GM21360 (cell line): Measurements from ENCODE around the gene TMEM8B.
"Not testable (repeated sequence)": the region's sequence is repeated elsewhere in the genome, so short reads cannot be mapped to it uniquely, and the experiment has no call there.

ENCODE experiments used
- ATAC-seq: cut with Tn5 transposase; IDR thresholded peaks from one replicate; pipeline ENCODE4 v1.9.1; 2021; ENCODE audit warnings: mild to moderate bottlenecking, moderate library complexity; ENCODE audit not compliant: unreplicated experiment

The TMEM8B gene

GRCh38 chr9:35861161-35861897 lies 32.3 kb downstream of the TMEM8B start:
- ATAC-seq: no peak

- no peak for ATAC-seq
Measured at GRCh38 chr9:35862328-35862727, 33.3 kb downstream of the TMEM8B start.

- no peak for ATAC-seq
Measured at GRCh38 chr9:35863583-35863982, 34.6 kb downstream of the TMEM8B start.

GRCh38 chr9:35864695-35865255 lies 35.7 kb downstream of the TMEM8B start:
- ATAC-seq: no peak

GRCh38 chr9:35867538-35867937 lies 38.5 kb downstream of the TMEM8B start:
- no peak for ATAC-seq

- ATAC-seq: no peak
Measured at GRCh38 chr9:35868933-35869332, 39.9 kb downstream of the TMEM8B start.

GRCh38 chr9:35869621-35870216 lies 40.7 kb downstream of the TMEM8B start:
- ATAC-seq: no peak

- ATAC-seq: no peak
Measured at GRCh38 chr9:35870351-35870923, 41.4 kb downstream of the TMEM8B start, which contains the start of gene OR13J1. Gene OR13J1, minus strand, starts transcription at chr9:35870401. Its CDS starts 0 bp downstream, at chr9:35870401.

GRCh38 chr9:35871545-35871944 lies 42.5 kb downstream of the TMEM8B start:
- no peak for ATAC-seq

GRCh38 chr9:35872505-35872904 lies 43.5 kb downstream of the TMEM8B start:
- no peak for ATAC-seq

GRCh38 chr9:35882263-35882848 lies 53.3 kb downstream of the TMEM8B start:
- ATAC-seq: no peak

GRCh38 chr9:35882996-35883395 lies 54.0 kb downstream of the TMEM8B start:
- ATAC-seq: no peak

- not testable (repeated sequence) for ATAC-seq
Measured at GRCh38 chr9:35884908-35885307, 55.9 kb downstream of the TMEM8B start.

- ATAC-seq: no peak
Measured at GRCh38 chr9:35891646-35892045, 62.6 kb downstream of the TMEM8B start.

- no peak for ATAC-seq
Measured at GRCh38 chr9:35892051-35892450, 63.0 kb downstream of the TMEM8B start.

- no peak for ATAC-seq
Measured at GRCh38 chr9:35896570-35896969, 67.5 kb downstream of the TMEM8B start.

GRCh38 chr9:35897376-35898099 lies 68.5 kb downstream of the TMEM8B start:
- not testable (repeated sequence) for ATAC-seq

- no peak for ATAC-seq
Measured at GRCh38 chr9:35898337-35898736, 69.3 kb downstream of the TMEM8B start.

GRCh38 chr9:35899021-35899420 lies 70.0 kb downstream of the TMEM8B start:
- ATAC-seq: no peak

GRCh38 chr9:35903049-35903448 lies 74.0 kb downstream of the TMEM8B start:
- no peak for ATAC-seq

- ATAC-seq: no peak
Measured at GRCh38 chr9:35904338-35904737, 75.3 kb downstream of the TMEM8B start.
